HCT116 (cell line): ENCODE measurements around the gene MLPH. TPM values are rescaled to one million over a fixed set of nuclear protein-coding genes. Genes with fewer than 3 reads are reported as not detected.

Source experiments
- ATAC-seq: fragments of 200-7000 bp; cut with Tn5 transposase; 2 replicates; pipeline ENCODE4 v1.9.1; 2020; ENCODE audit warnings: mild to moderate bottlenecking, moderate library complexity
- BruUV-seq: library from RNA; stranded (reverse); fragments of 400-500 nt; replicated peaks from 2 replicates; lab custom pipeline; 2021; lab: Mats Ljungman, UMichigan
- CTCF ChIA-PET: fragments of 300-600 bp; sonication (Branson Sonifier 250); formaldehyde crosslinking; loops from one replicate; lab custom pipeline; 2021; ENCODE audit warnings: antibody characterized with exemption; lab: Charles Lee
- POLR2A ChIA-PET: fragments of 300-600, 350-600 bp; sonication (Branson Sonifier 250); formaldehyde crosslinking; loops from one replicate; lab custom pipeline; 2021; ENCODE audit warnings: antibody characterized with exemption; lab: Charles Lee
- RAD21 ChIA-PET, 2 experiments: fragments of 300-600 bp; sonication (Branson Sonifier 250); formaldehyde crosslinking; loops; one replicate each; lab custom pipeline; 2023; ENCODE audit warnings: low total read pairs in 2 of 2; ENCODE audit not compliant: uncharacterized antibody in 2 of 2, unreplicated experiment in 2 of 2, low non-redundant PET in 1 of 2; lab: Charles Lee
- DNase-seq: peaks from one replicate; pipeline ENCODE4 v3.0.0-alpha.2; 2010; ENCODE audit warnings: low read depth, low spot score
- H2AFZ ChIP-seq: fragments of 200-600 bp; shearing (Covaris generic), sonication (generic); 2 replicates; pipeline ENCODE4 v1.6.1; 2017; ENCODE audit warnings: low read depth, mixed run types, mixed read lengths, antibody characterized with exemption, low read length; ENCODE audit not compliant: poor library complexity, severe bottlenecking
- H3K27ac ChIP-seq: 2 replicates; pipeline ENCODE4 v1.5.1; 2012; ENCODE audit warnings: low read depth, low read length
- H3K27me3 ChIP-seq: fragments of 200-600 bp; sonication (generic); 2 replicates; pipeline ENCODE4 v1.6.1; 2016; ENCODE audit warnings: mixed run types, low read length, mixed read lengths; ENCODE audit not compliant: insufficient read depth
- H3K36me3 ChIP-seq, 2 experiments: fragments of 200-500 bp in 1 of 2; fragments of 200-600 bp in 1 of 2; sonication (Bioruptor generic) in 1 of 2; sonication (generic) in 1 of 2; 2 replicates each; pipeline versions ENCODE4 v1.5.1 to v1.6.1; 2014 to 2016; ENCODE audit warnings: low read length in 2 of 2, inconsistent platforms in 1 of 2, mixed read lengths in 1 of 2, mixed run types in 1 of 2; ENCODE audit not compliant: insufficient read depth in 2 of 2, control insufficient read depth in 1 of 2
- H3K4me1 ChIP-seq, 2 experiments: fragments of 200-600 bp in 1 of 2; sonication (generic) in 1 of 2; 2 replicates each; pipeline versions ENCODE4 v1.5.1 to v1.6.1; 2012 to 2017; ENCODE audit warnings: low read length in 2 of 2, inconsistent platforms in 1 of 2, mild to moderate bottlenecking in 1 of 2, mixed read lengths in 1 of 2, mixed run types in 1 of 2, moderate library complexity in 1 of 2; ENCODE audit not compliant: insufficient read depth in 2 of 2, control insufficient read depth in 1 of 2
- H3K4me2 ChIP-seq: fragments of 200-600 bp; sonication (generic); 2 replicates; pipeline ENCODE4 v1.6.1; 2017; ENCODE audit warnings: mixed run types, low read length, mixed read lengths
- H3K4me3 ChIP-seq, 2 experiments: fragments of 200-600 bp in 1 of 2; sonication (generic) in 1 of 2; replicated peaks in 1 of 2; 2 replicates each; pipeline ENCODE4 v1.5.1; 2011 to 2016; ENCODE audit warnings: low read length in 2 of 2, control low read depth in 1 of 2, low read depth in 1 of 2, mild to moderate bottlenecking in 1 of 2, mixed read lengths in 1 of 2, mixed run types in 1 of 2
- H3K79me2 ChIP-seq: fragments of 200-600 bp; sonication (generic); 2 replicates; pipeline ENCODE4 v1.6.1; 2017; ENCODE audit warnings: mild to moderate bottlenecking, mixed run types, low read length, moderate library complexity, mixed read lengths; ENCODE audit not compliant: insufficient read depth
- H3K9ac ChIP-seq: fragments of 200-600 bp; sonication (generic); 2 replicates; pipeline ENCODE4 v1.6.1; 2016; ENCODE audit warnings: low read length, mixed read lengths
- H3K9me2 ChIP-seq: fragments of 200-600 bp; sonication (generic), shearing (Covaris generic); 2 replicates; pipeline ENCODE4 v1.6.1; 2017; ENCODE audit warnings: mixed run types, mild to moderate bottlenecking, moderate library complexity; ENCODE audit not compliant: insufficient read depth
- H3K9me3 ChIP-seq, 2 experiments: fragments of 200-500 bp in 1 of 2; fragments of 200-600 bp in 1 of 2; sonication (Bioruptor generic) in 1 of 2; sonication (generic) in 1 of 2; 2 replicates each; pipeline ENCODE4 v1.6.1; 2014 to 2017; ENCODE audit warnings: low read length in 2 of 2, mixed read lengths in 2 of 2, inconsistent platforms in 1 of 2, low read depth in 1 of 2, mild to moderate bottlenecking in 1 of 2, mixed run types in 1 of 2, moderate library complexity in 1 of 2; ENCODE audit not compliant: control insufficient read depth in 1 of 2, insufficient read depth in 1 of 2
- H4K20me1 ChIP-seq: fragments of 200-600 bp; sonication (generic), shearing (Covaris generic); 2 replicates; pipeline ENCODE4 v1.6.1; 2017; ENCODE audit warnings: mixed run types, mild to moderate bottlenecking, moderate library complexity; ENCODE audit not compliant: insufficient read depth
- CBX3 ChIP-seq: IDR thresholded peaks from 2 replicates; pipeline ENCODE4 v1.6.1; 2012; ENCODE audit warnings: low read depth
- CEBPB ChIP-seq: IDR thresholded peaks from 2 replicates; pipeline ENCODE4 v1.6.1; 2012; ENCODE audit warnings: low read depth
- EGR1 ChIP-seq: IDR thresholded peaks from 2 replicates; pipeline ENCODE4 v1.6.1; 2012; ENCODE audit warnings: low read depth
- ELF1 ChIP-seq: IDR thresholded peaks from 2 replicates; pipeline ENCODE4 v1.6.1; 2012; ENCODE audit warnings: low read depth, borderline replicate concordance
- EZH2 ChIP-seq: fragments of 200-600 bp; sonication (generic); IDR thresholded peaks from 2 replicates; pipeline ENCODE4 v1.6.1; 2017; ENCODE audit warnings: antibody characterized with exemption, mixed run types
- EZH2phosphoT487 ChIP-seq: fragments of 200-600 bp; IDR thresholded peaks from 2 replicates; pipeline ENCODE4 v1.6.1; 2018; ENCODE audit warnings: antibody characterized with exemption, borderline replicate concordance
- FOSL1 ChIP-seq: IDR thresholded peaks from 2 replicates; pipeline ENCODE4 v1.6.1; 2012; ENCODE audit warnings: low read depth
- POLR2A ChIP-seq: IDR thresholded peaks from 2 replicates; pipeline ENCODE4 v1.7.0; 2011; ENCODE audit warnings: borderline replicate concordance; ENCODE audit not compliant: insufficient read depth, insufficient read length; ENCODE audit errors: extremely low read depth
- POLR2AphosphoS5 ChIP-seq: IDR thresholded peaks from 2 replicates; pipeline ENCODE4 v1.6.1; 2011; ENCODE audit warnings: mild to moderate bottlenecking, low read depth, low read length, moderate library complexity
- RAD21 ChIP-seq: IDR thresholded peaks from 2 replicates; pipeline ENCODE4 v1.6.1; 2012; ENCODE audit warnings: low read depth, mild to moderate bottlenecking
- SP1 ChIP-seq: IDR thresholded peaks from 2 replicates; pipeline ENCODE4 v1.6.1; 2012; ENCODE audit warnings: low read depth
- SRF ChIP-seq: IDR thresholded peaks from 2 replicates; pipeline ENCODE4 v1.6.1; 2012; ENCODE audit warnings: low read depth
- YY1 ChIP-seq: IDR thresholded peaks from 2 replicates; pipeline ENCODE4 v1.6.1; 2011; ENCODE audit warnings: low read length, low read depth, moderate library complexity, mild to moderate bottlenecking; ENCODE audit not compliant: insufficient replicate concordance; ENCODE audit errors: extremely low read depth
- ZNF274 ChIP-seq: fragments of 200-500 bp; sonication (Bioruptor generic); IDR thresholded peaks from 2 replicates; pipeline ENCODE4 v1.6.1; 2014; ENCODE audit warnings: mild to moderate bottlenecking, low read depth, low read length, inconsistent platforms
- intact Hi-C: fragments of 100-400 bp; cut with micrococcal nuclease; formaldehyde crosslinking; loops from 2 replicates; pipeline ENCODE4 v1.10.0; 2022
- total RNA-seq: library from RNA; stranded (reverse); gene quantifications from one replicate; pipeline ENCODE4 v1.2.1, GENCODE V29; 2021; ENCODE audit not compliant: unreplicated experiment
- TF ChIP-seq, protein P1 (sequence below): IDR thresholded peaks from 2 replicates; pipeline ENCODE4 v1.6.1; 2012
- TF ChIP-seq, protein P2 (sequence below): IDR thresholded peaks from 2 replicates; pipeline ENCODE4 v1.6.1; 2011; ENCODE audit warnings: mild to moderate bottlenecking, low read length, moderate library complexity; ENCODE audit not compliant: insufficient replicate concordance; ENCODE audit errors: extremely low read depth
- TF ChIP-seq, protein P3 (sequence below): IDR thresholded peaks from 2 replicates; pipeline ENCODE4 v1.6.1; 2012

MLPH gene
- total RNA-seq, 1 experiment from 2014 or later, result 81.4 TPM

DNA sequence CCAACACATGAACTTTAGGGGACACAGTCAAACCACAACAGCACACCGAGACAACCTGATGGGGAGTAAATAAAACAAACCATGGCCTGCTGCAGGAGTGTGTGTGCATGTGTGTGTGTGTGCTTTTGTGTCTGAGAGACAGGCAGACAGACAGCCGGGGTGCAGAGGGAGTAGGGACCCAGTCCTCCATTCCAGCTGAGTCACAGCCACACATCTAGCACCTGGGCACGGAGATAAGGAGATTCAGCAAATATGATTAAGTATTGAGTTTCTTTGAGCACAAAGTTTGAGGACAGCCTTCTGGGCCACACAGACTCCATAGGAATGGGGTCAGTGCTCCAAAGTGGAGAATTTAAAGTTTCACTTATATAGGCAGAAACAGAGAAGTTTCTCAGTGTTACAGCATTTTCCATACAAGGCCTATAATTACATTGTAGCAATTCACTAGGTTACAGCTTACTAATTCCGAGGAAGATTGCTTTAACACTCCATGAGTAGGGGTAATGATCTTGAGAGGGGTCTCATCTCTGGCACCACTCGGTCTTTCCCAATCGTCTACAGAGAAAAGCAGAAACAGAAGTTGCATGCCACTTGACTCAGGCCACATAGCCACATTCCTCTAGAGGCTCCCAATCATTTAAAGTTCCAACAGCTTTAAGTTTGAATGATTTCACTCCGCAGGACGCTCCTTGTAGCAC, 48.5 kb downstream of the MLPH start:
- no peak overlapping the region for H3K27ac ChIP-seq
- no peak overlapping the region for H3K4me2 ChIP-seq
- H3K79me2 ChIP-seq, result no peaks in the 10 kb centered on the region
- BruUV-seq, result no TSS peak
- no peak for ATAC-seq
- H4K20me1 ChIP-seq, result no peaks in the 10 kb centered on the region
- ChIA-PET CTCF (interaction anchor here (1.0 kb wide), 1 partner anchor 36 kb away, joined by 3 read pairs; no protein-coding TSS in a partner anchor), POLR2A (no interaction called here), RAD21 (no interaction called here)
- no peak overlapping the region for H3K9ac ChIP-seq
- H3K27me3 ChIP-seq, result no peaks in the 10 kb centered on the region
- no peaks in the 10 kb centered on the region for H3K4me1 ChIP-seq
- peaks cover 3 to 36% of the 10 kb centered on the region in 2 experiments; a peak in 3 of 4 replicates for H3K36me3 ChIP-seq
- no peak for DNase-seq
- H3K4me3 ChIP-seq, result no peak overlapping the region
- H2AFZ ChIP-seq, result no peak overlapping the region
- intact Hi-C loops, result no loop called here
- TF ChIP-seq, protein P1, sequence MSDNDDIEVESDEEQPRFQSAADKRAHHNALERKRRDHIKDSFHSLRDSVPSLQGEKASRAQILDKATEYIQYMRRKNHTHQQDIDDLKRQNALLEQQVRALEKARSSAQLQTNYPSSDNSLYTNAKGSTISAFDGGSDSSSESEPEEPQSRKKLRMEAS, result no peak
- TF ChIP-seq ELF1 (no peak), RAD21 (no peak), POLR2A (no peak), EZH2phosphoT487 (no peak), CEBPB (no peak), SRF (no peak), YY1 (no peak), EZH2 (no peak), EGR1 (no peak), SP1 (no peak), FOSL1 (no peak), POLR2AphosphoS5 (no peak), ZNF274 (no peak), CBX3 (no peak)
- TF ChIP-seq, protein P2, sequence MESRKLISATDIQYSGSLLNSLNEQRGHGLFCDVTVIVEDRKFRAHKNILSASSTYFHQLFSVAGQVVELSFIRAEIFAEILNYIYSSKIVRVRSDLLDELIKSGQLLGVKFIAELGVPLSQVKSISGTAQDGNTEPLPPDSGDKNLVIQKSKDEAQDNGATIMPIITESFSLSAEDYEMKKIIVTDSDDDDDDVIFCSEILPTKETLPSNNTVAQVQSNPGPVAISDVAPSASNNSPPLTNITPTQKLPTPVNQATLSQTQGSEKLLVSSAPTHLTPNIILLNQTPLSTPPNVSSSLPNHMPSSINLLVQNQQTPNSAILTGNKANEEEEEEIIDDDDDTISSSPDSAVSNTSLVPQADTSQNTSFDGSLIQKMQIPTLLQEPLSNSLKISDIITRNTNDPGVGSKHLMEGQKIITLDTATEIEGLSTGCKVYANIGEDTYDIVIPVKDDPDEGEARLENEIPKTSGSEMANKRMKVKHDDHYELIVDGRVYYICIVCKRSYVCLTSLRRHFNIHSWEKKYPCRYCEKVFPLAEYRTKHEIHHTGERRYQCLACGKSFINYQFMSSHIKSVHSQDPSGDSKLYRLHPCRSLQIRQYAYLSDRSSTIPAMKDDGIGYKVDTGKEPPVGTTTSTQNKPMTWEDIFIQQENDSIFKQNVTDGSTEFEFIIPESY, result no peak
- TF ChIP-seq, protein P3, sequence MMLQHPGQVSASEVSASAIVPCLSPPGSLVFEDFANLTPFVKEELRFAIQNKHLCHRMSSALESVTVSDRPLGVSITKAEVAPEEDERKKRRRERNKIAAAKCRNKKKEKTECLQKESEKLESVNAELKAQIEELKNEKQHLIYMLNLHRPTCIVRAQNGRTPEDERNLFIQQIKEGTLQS, result no peak
- H3K9me3 ChIP-seq, result no peaks in the 10 kb centered on the region
- no peaks in the 10 kb centered on the region for H3K9me2 ChIP-seq
